IPS DF 4.7 (cell line): ENCODE results near the gene GOLGA8T.
"Not testable (repeated sequence)": the region's sequence is repeated elsewhere in the genome, so short reads cannot be mapped to it uniquely, and the experiment has no call there.

Source experiments
- DNase-seq: peaks from one replicate; pipeline ENCODE4 v3.0.0-alpha.2; 2013; ENCODE audit warnings: low spot score; ENCODE audit errors: extremely low read depth

Gene GOLGA8T

GRCh38 chr15:30191639-30192038 lies 56.8 kb downstream of the GOLGA8T start:
- DNase-seq, result not testable (repeated sequence)

- not testable (repeated sequence) for DNase-seq
Observed at GRCh38 chr15:30192119-30192745, 57.4 kb downstream of the GOLGA8T start.

GRCh38 chr15:30192892-30193291 lies 58.0 kb downstream of the GOLGA8T start:
- not testable (repeated sequence) for DNase-seq
